H1 (cell line): Measurements from ENCODE around the gene EIF2B1. TPM values are rescaled to one million over a fixed set of nuclear protein-coding genes. Genes with fewer than 3 reads are reported as not detected.
A peak's percentile ranks its signal among the peaks of the same experiment; 100 is the strongest.

Experiments
- CTCF ChIA-PET: fragments of 300-600 bp; sonication (Branson Sonifier 250); formaldehyde crosslinking; loops from one replicate; lab custom pipeline; 2021; ENCODE audit not compliant: partially characterized antibody; lab: Charles Lee
- POLR2A ChIA-PET: fragments of 300-600 bp; sonication (Branson Sonifier 250); formaldehyde crosslinking; loops from one replicate; lab custom pipeline; 2021; ENCODE audit warnings: inconsistent platforms; ENCODE audit not compliant: partially characterized antibody; lab: Charles Lee
- DNase-seq, 2 experiments: peaks; one replicate each; pipeline versions ENCODE4 v3.0.0 to v3.0.0-alpha.2; 2010 to 2022; ENCODE audit warnings: low spot score in 2 of 2, low read depth in 1 of 2, mixed read lengths in 1 of 2
- FAIRE-seq: peaks from 2 replicates; lab custom pipeline; 2011; peaks lifted over from hg19 to GRCh38; lab: Jason Lieb, UNC
- H2AFZ ChIP-seq: 2 replicates; pipeline ENCODE4 v1.8.1; 2012; ENCODE audit warnings: low read length, inconsistent platforms
- H2AK5ac ChIP-seq: 2 replicates; pipeline ENCODE4 v1.6.1; 2013; ENCODE audit warnings: low read depth, low read length
- H2BK120ac ChIP-seq: replicated peaks from 2 replicates; pipeline ENCODE3; 2013; ENCODE audit warnings: low read depth, low read length, inconsistent platforms
- H2BK12ac ChIP-seq: 2 replicates; pipeline ENCODE4 v1.6.1; 2013; ENCODE audit warnings: low read depth, low read length
- H2BK15ac ChIP-seq: 2 replicates; pipeline ENCODE4 v1.6.1; 2013; ENCODE audit warnings: low read length
- H2BK20ac ChIP-seq: 2 replicates; pipeline ENCODE4 v1.6.1; 2013; ENCODE audit warnings: low read length
- H2BK5ac ChIP-seq: 2 replicates; pipeline ENCODE4 v1.6.1; 2013; ENCODE audit warnings: low read depth, low read length
- H3K14ac ChIP-seq: 2 replicates; pipeline ENCODE4 v1.6.1; 2013; ENCODE audit warnings: inconsistent platforms; ENCODE audit not compliant: insufficient read length
- H3K18ac ChIP-seq: 2 replicates; pipeline ENCODE4 v1.6.1; 2013; ENCODE audit warnings: low read length; ENCODE audit errors: extremely low read depth
- H3K23ac ChIP-seq: 2 replicates; pipeline ENCODE4 v1.6.1; 2013; ENCODE audit warnings: inconsistent platforms; ENCODE audit not compliant: insufficient read length
- H3K23me2 ChIP-seq: 2 replicates; pipeline ENCODE4 v1.6.1; 2013; ENCODE audit warnings: low read depth, low read length
- H3K27ac ChIP-seq: 2 replicates; pipeline ENCODE4 v1.6.1; 2011; ENCODE audit warnings: low read depth, low read length, inconsistent platforms
- H3K27me3 ChIP-seq, 4 experiments: replicated peaks in 1 of 4; 1 replicate in 1 of 4; 2 replicates in 3 of 4; pipeline versions ENCODE4 v1.6.1 to v1.8.1; 2011 to 2013; ENCODE audit warnings: low read length in 3 of 4, mild to moderate bottlenecking in 3 of 4, inconsistent platforms in 2 of 4, mixed read lengths in 2 of 4, moderate library complexity in 1 of 4; ENCODE audit not compliant: control insufficient read depth in 3 of 4, insufficient read depth in 3 of 4; ENCODE audit errors: extremely low read depth in 1 of 4
- H3K36me3 ChIP-seq, 4 experiments: 2 replicates each; pipeline versions ENCODE4 v1.6.1 to v1.8.1; 2011 to 2013; ENCODE audit warnings: mild to moderate bottlenecking in 4 of 4, low read length in 3 of 4, moderate library complexity in 2 of 4, control low read depth in 1 of 4, inconsistent platforms in 1 of 4; ENCODE audit not compliant: insufficient read depth in 4 of 4, control insufficient read depth in 2 of 4
- H3K4ac ChIP-seq: replicated peaks from 2 replicates; pipeline ENCODE3; 2013; ENCODE audit warnings: low read length, low read depth, mixed read lengths, inconsistent platforms; ENCODE audit not compliant: insufficient read length
- H3K4me1 ChIP-seq, 4 experiments: replicated peaks in 1 of 4; 1 replicate in 1 of 4; 2 replicates in 3 of 4; pipeline versions ENCODE4 v1.6.1 to v1.8.1; 2011 to 2013; ENCODE audit warnings: low read length in 3 of 4, inconsistent platforms in 2 of 4, mixed read lengths in 1 of 4; ENCODE audit not compliant: insufficient read depth in 4 of 4, control insufficient read depth in 3 of 4
- H3K4me2 ChIP-seq, 2 experiments: 2 replicates each; pipeline versions ENCODE4 v1.6.1 to v1.8.1; 2011 to 2013; ENCODE audit warnings: low read depth in 2 of 2, low read length in 2 of 2, control low read depth in 1 of 2, inconsistent platforms in 1 of 2, mild to moderate bottlenecking in 1 of 2; ENCODE audit not compliant: insufficient read depth in 1 of 2
- H3K4me3 ChIP-seq, 4 experiments: fragments of 200-600, 300-600 bp in 1 of 4; sonication (generic), shearing (Covaris generic), sonication (Bioruptor Twin) in 1 of 4; 2 replicates each; pipeline versions ENCODE4 v1.5.1 to v1.8.1; 2011 to 2016; ENCODE audit warnings: low read length in 4 of 4, low read depth in 3 of 4, control low read depth in 2 of 4, inconsistent platforms in 2 of 4, mild to moderate bottlenecking in 2 of 4, mixed read lengths in 1 of 4, moderate library complexity in 1 of 4; ENCODE audit not compliant: insufficient read depth in 2 of 4; ENCODE audit errors: extremely low read depth in 1 of 4
- H3K56ac ChIP-seq: replicated peaks from 2 replicates; pipeline ENCODE3; 2013; ENCODE audit warnings: low read depth, mild to moderate bottlenecking, mixed read lengths, low read length, inconsistent platforms; ENCODE audit not compliant: insufficient read length
- H3K79me1 ChIP-seq: 2 replicates; pipeline ENCODE4 v1.6.1; 2013; ENCODE audit warnings: low read depth, low read length, control low read depth
- H3K79me2 ChIP-seq, 2 experiments: 2 replicates each; pipeline versions ENCODE4 v1.6.1 to v1.8.1; 2012 to 2013; ENCODE audit warnings: low read length in 2 of 2, mild to moderate bottlenecking in 2 of 2, inconsistent platforms in 1 of 2; ENCODE audit not compliant: insufficient read depth in 2 of 2, control insufficient read depth in 1 of 2
- H3K9ac ChIP-seq, 4 experiments: replicated peaks in 1 of 4; 1 replicate in 1 of 4; 2 replicates in 3 of 4; pipeline versions ENCODE4 v1.6.1 to v1.8.1; 2011 to 2013; ENCODE audit warnings: low read depth in 3 of 4, low read length in 3 of 4, control low read depth in 2 of 4, mild to moderate bottlenecking in 2 of 4, moderate library complexity in 2 of 4, inconsistent platforms in 1 of 4; ENCODE audit errors: extremely low read depth in 1 of 4
- H3K9me3 ChIP-seq, 2 experiments: 2 replicates each; pipeline versions ENCODE4 v1.6.1 to v1.8.1; 2012 to 2013; ENCODE audit warnings: mild to moderate bottlenecking in 2 of 2, moderate library complexity in 2 of 2, control low read depth in 1 of 2, inconsistent platforms in 1 of 2, low read depth in 1 of 2, low read length in 1 of 2, mixed read lengths in 1 of 2; ENCODE audit not compliant: insufficient read depth in 2 of 2
- H4K20me1 ChIP-seq, 2 experiments: replicated peaks in 1 of 2; 2 replicates each; pipeline versions ENCODE3 to v1.8.1; 2011 to 2013; ENCODE audit warnings: inconsistent platforms in 2 of 2, low read length in 2 of 2, mild to moderate bottlenecking in 1 of 2; ENCODE audit not compliant: insufficient read depth in 2 of 2, control insufficient read depth in 1 of 2
- H4K5ac ChIP-seq: 2 replicates; pipeline ENCODE4 v1.6.1; 2013; ENCODE audit warnings: low read length, low read depth, mixed read lengths, inconsistent platforms; ENCODE audit not compliant: insufficient read length
- H4K8ac ChIP-seq: 2 replicates; pipeline ENCODE4 v1.8.0; 2013; ENCODE audit warnings: mild to moderate bottlenecking, moderate library complexity, low read length, inconsistent platforms; ENCODE audit not compliant: insufficient read depth; ENCODE audit errors: extremely low read depth
- H4K91ac ChIP-seq: replicated peaks from 2 replicates; pipeline ENCODE3; 2013; ENCODE audit warnings: low read length, mixed read lengths, inconsistent platforms; ENCODE audit not compliant: insufficient read length
- MAFK ChIP-seq: IDR thresholded peaks from 2 replicates; pipeline ENCODE4 v1.6.1; 2012; ENCODE audit warnings: low read depth, mild to moderate bottlenecking, improper control_type of control experiment, low read length
- POLR2A ChIP-seq, 2 experiments: IDR thresholded peaks; 1 replicate in 1 of 2; 2 replicates in 1 of 2; pipeline ENCODE4 v1.6.1; 2011; ENCODE audit warnings: low read depth in 2 of 2, low read length in 2 of 2, mild to moderate bottlenecking in 2 of 2; ENCODE audit errors: control extremely low read depth in 1 of 2
- POLR2AphosphoS5 ChIP-seq: IDR thresholded peaks from 2 replicates; pipeline ENCODE4 v1.6.1; 2011; ENCODE audit warnings: low read depth, low read length
- WGBS, 2 experiments: shearing (Covaris generic) in 1 of 2; methylation state at CpG; one replicate each; pipeline versions ENCODE4 v1.1.6 to v1.1.7; 2013 to 2015; ENCODE audit warnings: low lambda C conversion rate in 2 of 2, mixed read lengths in 2 of 2, inconsistent platforms in 1 of 2, low coverage in 1 of 2, missing lambda C conversion rate in 1 of 2; ENCODE audit not compliant: insufficient replicate concordance in 2 of 2, insufficient coverage in 1 of 2, insufficient read length in 1 of 2; ENCODE audit errors: extremely low coverage in 1 of 2, missing lambda C conversion rate in 1 of 2; 5-methylcytosine and 5-hydroxymethylcytosine counted together
- polyA plus RNA-seq, 7 experiments: library from polyadenylated mRNA; depleted of rRNA in 3 of 7; stranded (reverse) in 5 of 7; unstranded in 2 of 7; fragments of >200 nt in 5 of 7; fragments of 200-250 nt in 2 of 7; gene quantifications; 1 replicate in 5 of 7; 2 replicates in 1 of 7; 4 replicates in 1 of 7; pipeline versions ENCODE4 v1.2.1 to v1.2.3, GENCODE V29; 2011 to 2013; ENCODE audit warnings: missing spikeins in 2 of 7, mixed read lengths in 2 of 7
- total RNA-seq: library from RNA; stranded (reverse); fragmentation: NEBNext Ultra II Directional; extraction: Animal tissue kit (Norgen Biotek cat#: 25700); gene quantifications from 2 replicates; pipeline ENCODE4 v1.2.1, GENCODE V29; 2021

Gene EIF2B1
- total and polyA plus RNA-seq, 2 of the 8 experiments (the other 6 are each of a cell fraction or from before 2014, with no cell fraction given), result 24.9 to 49.9 TPM

- no peaks in the 10 kb centered on the region for H3K27me3 ChIP-seq
- no peaks in the 10 kb centered on the region for H3K9me3 ChIP-seq
- H4K5ac ChIP-seq, result no peak overlapping the region
- H4K20me1 ChIP-seq, result peaks cover 2 to 7% of the 10 kb centered on the region in 2 experiments
- peak in 1 of 2 experiments; percentile 15; a peak in 1 of 3 replicates for TF ChIP-seq POLR2A (IDR thresholded peaks at IDR 0.05; ENCODE audit: control extremely low read depth in 1 of 2, low read depth in 2 of 2, low read length in 2 of 2)
- 0 out of 2 replicates have a peak, but pooled peaks have one; percentile 23 for TF ChIP-seq POLR2AphosphoS5
- no peak for TF ChIP-seq MAFK
- H2BK5ac ChIP-seq, result no peak overlapping the region
- POLR2A ChIA-PET, result interaction anchor here (0.6 to 2.8 kb wide), 11 partner anchors 8 to 288 kb away, joined by 3 to 10 read pairs (median 4); partner anchors contain the start of gene DDX55
- H2BK12ac ChIP-seq, result no peak overlapping the region
- CTCF ChIA-PET, result interaction anchor here (0.7 to 1.2 kb wide), 5 partner anchors 11 to 212 kb away, joined by 3 to 6 read pairs (median 3); no protein-coding TSS in a partner anchor
- H3K18ac ChIP-seq, result no peak overlapping the region
- no peak overlapping the region for H2BK15ac ChIP-seq
- H3K4me2 ChIP-seq, result no peak overlapping the region
- no peak overlapping the region for H3K9ac ChIP-seq
- H2AK5ac ChIP-seq, result no peak overlapping the region
- 88% methylated on average over 15 of the region's 15 CpGs; no CpG with 5 or more reads in 1 of the 2 experiments for WGBS, 2 experiments
- no peaks in the 10 kb centered on the region for H3K4me1 ChIP-seq
- DNase-seq (no peak), FAIRE-seq (no peak)
- H3K4ac ChIP-seq, result no peak overlapping the region
- no peaks in the 10 kb centered on the region for H3K23me2 ChIP-seq
- no peak overlapping the region for H3K4me3 ChIP-seq
- H3K27ac ChIP-seq, result no peak overlapping the region
- H2BK20ac ChIP-seq, result no peak overlapping the region
- no peak overlapping the region for H2AFZ ChIP-seq
- H4K91ac ChIP-seq, result no peak overlapping the region
- no peak overlapping the region for H3K14ac ChIP-seq
- peaks cover 31 to 76% (median 62%) of the 10 kb centered on the region in 4 experiments for H3K36me3 ChIP-seq
- no peaks in the 10 kb centered on the region for H3K79me2 ChIP-seq
- H2BK120ac ChIP-seq, result no peak overlapping the region
- H3K79me1 ChIP-seq, result no peaks in the 10 kb centered on the region; the same call in 1 of the 2 replicates
- H4K8ac ChIP-seq, result no peak overlapping the region
- H3K23ac ChIP-seq, result no peak overlapping the region
- no peak overlapping the region for H3K56ac ChIP-seq
Measured at GRCh38 chr12:123621619-123622530, 11.6 kb downstream of the EIF2B1 start.
